NCI-H2227 treated with DMSO at 0.1 percent for 48 hours (cell line): ENCODE results near the gene SLC22A1.
"Not testable (repeated sequence)": the region's sequence is repeated elsewhere in the genome, so short reads cannot be mapped to it uniquely, and the experiment has no call there.

Experiments
- DNase-seq: peaks from one replicate; lab custom pipeline; 2025; lab: John Stamatoyannopoulos, UW

Gene SLC22A1

GRCh38 chr6:160138839-160139419 is 17.3 kb downstream of the SLC22A1 start:
- DNase-seq = no peak

DNA sequence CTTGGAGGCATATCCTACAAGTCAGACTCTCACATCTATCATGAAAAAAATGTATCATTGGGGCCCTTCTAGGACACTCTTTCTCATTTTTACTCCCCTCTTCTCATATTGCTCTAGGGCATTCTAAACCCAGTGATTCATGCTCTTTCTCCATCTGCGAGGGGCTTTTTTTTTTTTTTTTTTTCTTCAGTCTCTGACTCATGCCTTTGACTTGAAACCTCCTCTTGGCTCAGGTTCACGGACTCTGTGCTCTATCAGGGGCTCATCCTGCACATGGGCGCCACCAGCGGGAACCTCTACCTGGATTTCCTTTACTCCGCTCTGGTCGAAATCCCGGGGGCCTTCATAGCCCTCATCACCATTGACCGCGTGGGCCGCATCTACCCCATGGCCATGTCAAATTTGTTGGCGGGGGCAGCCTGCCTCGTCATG is 17.8 kb downstream of the SLC22A1 start:
- no peak for DNase-seq

- DNase-seq = not testable (repeated sequence)
Measured at GRCh38 chr6:160140493-160140892, 18.9 kb downstream of the SLC22A1 start.

DNA sequence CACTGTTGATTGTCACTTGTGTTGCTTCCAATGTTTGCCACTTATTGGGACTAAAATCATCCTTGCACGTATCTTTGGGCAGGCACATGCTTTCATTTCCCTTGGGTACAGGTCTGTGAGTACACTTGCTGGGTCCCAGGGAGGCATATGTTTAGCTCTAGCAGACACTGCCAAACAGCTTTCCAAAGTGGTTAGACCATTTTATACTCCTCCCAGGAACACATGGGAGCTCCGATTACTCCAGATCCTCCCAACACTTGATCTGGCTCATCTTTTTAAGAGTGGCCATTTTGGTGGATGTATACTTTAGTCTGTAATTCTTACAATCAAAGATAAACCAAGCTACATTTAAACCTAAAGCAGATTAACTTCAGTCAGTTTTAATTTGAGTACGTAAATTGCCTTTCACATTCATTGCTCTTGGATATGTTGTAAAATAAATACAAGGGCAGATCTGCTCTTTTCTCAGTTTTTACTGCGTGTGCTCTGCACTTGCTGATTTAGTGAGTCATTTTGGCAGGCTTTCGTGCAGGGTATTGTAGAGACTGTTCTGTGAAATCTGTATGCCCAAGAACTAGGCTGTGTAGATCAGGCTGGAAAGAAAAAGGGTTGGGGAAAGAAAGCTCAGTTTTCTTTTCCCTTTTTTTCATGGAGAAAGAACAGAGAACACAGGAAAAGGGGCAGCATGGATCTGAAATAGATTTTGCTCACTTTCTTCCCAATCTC is 19.5 kb downstream of the SLC22A1 start:
- DNase-seq = no peak

- no peak for DNase-seq
Measured at GRCh38 chr6:160142115-160142715, 20.6 kb downstream of the SLC22A1 start.

DNA sequence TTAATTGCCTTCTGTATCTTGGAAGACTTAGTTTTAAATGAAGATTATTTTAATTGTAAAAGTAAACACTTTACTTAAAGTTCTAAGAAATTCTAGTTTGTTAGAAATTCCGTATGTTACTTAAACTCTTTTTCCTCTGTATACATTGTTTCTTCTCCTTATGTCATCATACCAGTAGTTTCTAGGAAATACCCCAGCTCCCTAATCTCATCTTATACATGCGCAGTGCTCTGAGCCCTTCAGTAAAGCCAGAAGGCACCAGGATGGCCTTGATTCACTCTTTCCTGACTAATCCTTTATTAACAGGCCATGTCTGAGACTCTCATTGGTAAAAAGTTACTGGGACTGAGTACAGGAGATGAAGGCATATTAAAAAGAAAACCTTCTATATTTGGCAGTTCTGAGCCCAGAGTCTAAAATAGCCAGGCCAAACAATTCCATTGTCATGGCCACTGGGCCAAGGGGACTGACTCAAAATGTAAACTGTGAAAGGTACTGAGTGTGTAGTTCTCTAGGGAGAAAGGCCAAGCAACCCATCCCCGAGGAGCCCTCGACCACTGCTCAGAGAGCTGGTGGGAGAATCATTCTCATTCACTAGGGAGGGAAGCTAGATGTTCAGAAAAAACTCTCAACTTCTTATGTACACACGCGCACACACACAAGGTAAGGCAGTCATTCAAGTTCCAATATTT is 25.0 kb downstream of the SLC22A1 start:
- DNase-seq = no peak

DNA sequence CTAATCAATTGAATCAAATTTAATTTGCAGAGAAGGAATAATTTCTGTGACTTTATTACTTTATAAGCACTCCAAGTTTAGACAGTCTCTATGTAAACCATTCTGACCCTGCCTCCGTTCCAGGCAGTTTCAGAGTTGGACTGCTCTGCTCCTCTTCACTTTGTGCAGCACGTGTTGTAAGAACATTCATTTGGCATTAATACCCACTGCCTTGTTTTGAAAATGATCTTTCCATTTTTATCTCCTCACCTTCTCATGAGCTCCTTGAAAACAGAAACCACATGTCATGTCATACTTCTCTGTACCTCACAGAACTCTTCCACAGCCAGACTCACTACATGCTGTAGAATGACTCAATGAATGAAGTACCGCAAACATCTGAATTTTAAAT is 25.5 kb downstream of the SLC22A1 start:
- no peak for DNase-seq

DNA sequence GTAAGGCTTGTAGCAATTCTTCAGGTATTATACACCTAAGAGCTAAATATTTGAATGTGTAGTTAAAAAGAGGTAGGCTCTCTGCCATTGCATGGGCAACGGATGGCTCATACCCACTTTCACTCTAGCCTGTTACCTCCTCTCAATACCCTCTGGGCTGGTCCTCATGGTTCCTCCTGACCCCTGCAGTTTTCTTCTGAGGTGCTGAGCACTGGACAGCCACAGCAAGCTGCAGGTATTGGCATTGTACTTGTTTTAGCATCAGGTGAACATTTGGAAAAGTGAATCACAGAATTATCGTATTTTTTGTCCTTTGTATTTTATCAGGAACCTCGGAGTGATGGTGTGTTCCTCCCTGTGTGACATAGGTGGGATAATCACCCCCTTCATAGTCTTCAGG is 32.9 kb downstream of the SLC22A1 start:
- DNase-seq = no peak

- DNase-seq = no peak
Measured at GRCh38 chr6:160156842-160157241, 35.2 kb downstream of the SLC22A1 start.

- no peak for DNase-seq
Measured at GRCh38 chr6:160160450-160160849, 38.8 kb downstream of the SLC22A1 start.

DNA sequence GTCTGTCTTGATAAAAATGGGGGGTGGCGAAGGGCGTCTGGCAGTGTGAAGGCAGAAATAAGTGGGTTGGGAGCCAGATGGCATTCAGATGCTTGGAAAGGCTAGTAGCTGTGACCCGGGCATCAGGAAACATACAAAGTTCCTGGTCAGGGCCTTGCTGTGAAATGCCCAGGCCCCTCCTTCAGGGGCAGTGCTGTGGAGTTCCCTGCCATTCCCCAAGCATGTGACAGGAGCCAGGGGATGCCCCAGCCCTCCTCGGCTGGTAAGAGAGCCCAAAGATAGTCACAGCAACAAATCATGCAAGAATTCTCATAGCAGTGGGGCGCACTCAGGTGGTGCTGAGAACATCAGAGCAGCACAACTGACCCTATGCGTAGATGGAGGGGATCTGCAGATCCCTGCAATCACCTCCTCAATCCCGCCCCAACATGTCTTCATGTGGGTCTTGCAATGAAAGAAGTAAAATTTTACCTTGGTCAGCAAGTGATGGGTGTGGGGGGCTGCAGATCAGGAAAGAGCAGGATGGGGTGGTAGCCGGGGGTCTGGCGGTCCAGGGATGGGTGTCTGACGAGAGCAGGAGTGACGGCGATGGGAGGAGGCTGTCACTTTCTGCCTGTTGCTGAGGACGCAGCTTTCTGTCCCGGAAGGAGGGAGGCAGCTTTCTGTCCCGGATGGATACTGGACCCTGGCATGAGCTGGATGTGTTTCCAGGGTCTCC is 39.5 kb downstream of the SLC22A1 start:
- no peak for DNase-seq

DNA sequence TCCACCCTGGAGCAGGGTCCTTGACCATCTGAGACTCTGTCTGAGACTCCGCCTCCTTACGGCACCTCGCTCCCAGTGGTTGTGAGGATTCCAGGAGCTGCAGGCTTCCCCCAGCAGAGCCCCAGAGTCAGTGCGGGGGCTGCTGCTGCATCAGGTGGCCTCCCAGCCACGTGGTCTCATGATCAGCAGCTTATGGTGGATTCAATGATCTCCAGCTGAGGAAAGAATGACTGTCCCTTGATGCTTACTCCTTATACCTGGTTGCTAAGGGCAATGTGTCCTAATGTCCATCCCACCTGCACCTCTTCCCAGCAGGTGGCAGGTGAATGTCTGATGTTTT is 40.0 kb downstream of the SLC22A1 start:
- no peak for DNase-seq

- DNase-seq = no peak
Measured at GRCh38 chr6:160162030-160162566, 40.5 kb downstream of the SLC22A1 start.

GRCh38 chr6:160163425-160163824 is 41.8 kb downstream of the SLC22A1 start:
- DNase-seq = no peak

DNA sequence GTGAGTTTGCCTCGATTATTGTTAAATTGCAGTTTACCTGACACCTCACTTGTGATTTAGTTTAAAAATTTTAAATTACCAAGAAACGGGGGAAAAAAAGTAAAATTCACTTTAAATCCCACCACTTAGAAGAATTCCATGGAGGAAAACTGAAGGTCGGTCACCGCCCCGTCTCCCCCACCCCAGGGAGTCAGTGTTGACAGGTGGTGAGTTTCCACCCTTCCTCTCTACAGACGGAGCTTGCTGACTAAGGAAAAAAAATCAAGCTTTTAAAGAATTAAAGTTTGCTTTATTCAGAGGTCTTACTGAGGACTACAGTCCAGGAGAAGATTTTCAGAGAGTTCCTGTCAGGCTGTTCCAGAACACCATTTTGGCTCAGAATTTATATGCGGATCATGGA is 42.3 kb downstream of the SLC22A1 start:
- DNase-seq = no peak

- DNase-seq = not testable (repeated sequence)
Measured at GRCh38 chr6:160165928-160166327, 44.3 kb downstream of the SLC22A1 start.

DNA sequence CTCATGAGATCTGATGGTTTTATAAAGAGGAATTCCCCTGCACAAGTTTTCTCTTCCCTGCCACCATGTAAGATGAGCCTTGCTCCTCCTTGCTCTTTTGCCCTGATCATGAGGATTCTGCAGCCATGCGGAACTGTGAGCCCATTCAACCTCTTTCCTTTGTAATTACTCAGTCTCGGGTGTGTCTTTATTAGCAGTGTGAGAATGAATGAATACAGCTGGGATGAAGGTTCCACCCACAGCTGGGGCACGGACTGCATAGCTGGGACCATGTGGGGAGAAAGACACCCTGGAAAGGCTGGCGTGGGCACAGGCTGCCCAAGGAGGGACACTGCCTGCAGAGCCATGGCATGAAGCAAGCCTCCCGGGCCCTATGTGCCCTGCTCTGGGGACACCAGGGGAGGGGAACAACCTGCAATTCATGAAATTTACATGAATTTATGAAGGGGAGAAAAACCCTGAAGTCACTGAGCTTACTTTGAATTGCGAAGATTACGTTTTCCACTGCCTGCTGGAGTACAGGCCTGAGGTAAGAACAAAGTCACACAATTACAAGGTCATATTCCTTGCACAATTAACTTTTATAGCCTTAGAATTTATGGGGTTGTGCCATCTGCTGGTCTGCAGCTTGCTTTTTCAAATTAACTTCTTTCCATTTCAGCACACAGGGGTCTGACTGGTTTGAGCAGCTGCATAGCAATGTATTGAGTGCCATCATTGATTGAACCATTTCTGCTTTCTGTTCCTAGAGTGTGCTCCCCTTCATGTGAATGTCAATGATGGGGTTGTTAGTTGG is 46.2 kb downstream of the SLC22A1 start:
- no peak for DNase-seq

DNA sequence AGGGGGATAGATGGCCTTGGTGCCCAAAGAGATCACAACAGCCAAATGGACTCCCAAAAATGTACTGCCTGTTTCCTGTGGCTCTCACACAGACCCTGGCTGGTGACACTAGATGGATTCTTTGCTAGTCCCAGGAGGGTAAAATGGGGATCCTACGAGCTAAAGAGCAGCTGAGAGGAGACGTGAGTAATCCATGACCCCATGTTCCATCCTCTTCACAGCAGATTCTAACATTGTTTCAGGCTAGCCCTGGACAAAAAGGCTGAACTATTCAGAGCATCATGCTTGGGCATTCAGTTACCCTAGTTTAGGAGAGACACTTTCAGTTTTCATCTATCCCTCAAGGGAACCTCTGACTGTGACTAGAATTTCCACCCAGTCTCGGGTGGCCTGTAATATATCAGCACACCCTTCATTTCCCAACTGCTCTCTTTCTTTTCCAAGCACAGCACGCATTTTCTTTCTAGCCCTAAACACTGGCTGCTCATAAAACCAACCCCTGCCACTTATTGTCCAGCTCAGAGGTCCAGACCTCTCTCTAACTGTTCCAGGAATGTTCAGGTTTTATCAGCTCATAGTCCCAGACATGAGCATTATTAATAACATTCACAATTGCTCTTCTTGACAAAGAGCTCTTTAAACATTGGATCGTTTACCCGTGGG is 48.5 kb downstream of the SLC22A1 start:
- DNase-seq = no peak

DNA sequence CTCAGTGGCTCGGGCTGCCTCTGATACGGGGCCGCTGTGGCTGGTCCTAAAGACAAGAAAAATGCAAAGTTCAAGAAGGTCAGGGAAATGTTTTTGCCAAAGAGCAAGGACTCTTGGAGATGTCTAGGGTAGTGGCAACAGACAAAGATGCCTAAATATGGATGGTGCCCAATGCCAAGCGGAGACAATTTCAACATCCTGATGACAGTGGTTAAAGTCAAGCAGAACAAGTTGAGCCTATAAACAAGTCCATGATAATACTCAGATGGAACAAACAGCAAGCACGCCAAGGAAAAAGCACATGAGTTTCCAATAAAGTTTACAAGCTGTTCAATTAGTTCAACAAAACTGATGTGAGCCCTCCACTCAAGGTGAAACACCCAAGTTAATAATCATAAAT is 51.1 kb downstream of the SLC22A1 start:
- no peak for DNase-seq

- no peak for DNase-seq
Measured at GRCh38 chr6:160173806-160174527, 52.4 kb downstream of the SLC22A1 start.
